Activated B cell treated with CpG ODN at 0.5 μM for 24 hours (primary cell): ENCODE results near the gene PIM2. TPM values are rescaled to one million over a fixed set of nuclear protein-coding genes. Genes with fewer than 3 reads are reported as not detected.
"Not testable (repeated sequence)": the region's sequence is repeated elsewhere in the genome, so short reads cannot be mapped to it uniquely, and the experiment has no call there.

Experiments
- ATAC-seq: fragments of 200-7000 bp; cut with Tn5 transposase; one replicate; pipeline ENCODE4 v1.10.0; 2021; ENCODE audit warnings: low read depth, mild to moderate bottlenecking, moderate library complexity
- CTCF ChIA-PET: fragments of 350-600 bp; sonication (Branson Sonifier 250); formaldehyde crosslinking; loops from one replicate; lab custom pipeline; 2021; ENCODE audit warnings: antibody characterized with exemption; lab: Charles Lee
- POLR2A ChIA-PET: fragments of 350-600 bp; sonication (Branson Sonifier 250); formaldehyde crosslinking; loops from one replicate; lab custom pipeline; 2021; ENCODE audit warnings: antibody characterized with exemption; lab: Charles Lee
- DNase-seq: peaks from one replicate; pipeline ENCODE4 v3.0.0; 2022
- H3K27ac Mint-ChIP-seq: one replicate; pipeline ENCODE4 v1.8.0; 2020; ENCODE audit warnings: mixed read lengths
- H3K27me3 Mint-ChIP-seq: one replicate; pipeline ENCODE4 v1.8.0; 2021; ENCODE audit warnings: mixed read lengths
- H3K36me3 Mint-ChIP-seq: one replicate; pipeline ENCODE4 v1.8.0; 2021; ENCODE audit warnings: low read depth, mixed read lengths
- H3K4me1 Mint-ChIP-seq: one replicate; pipeline ENCODE4 v1.8.0; 2021; ENCODE audit warnings: mixed read lengths
- H3K4me3 Mint-ChIP-seq: one replicate; pipeline ENCODE4 v1.8.0; 2020; ENCODE audit warnings: mild to moderate bottlenecking, mixed read lengths
- H3K9me3 Mint-ChIP-seq: one replicate; pipeline ENCODE4 v1.8.0; 2020; ENCODE audit warnings: mixed read lengths
- intact Hi-C: fragments of 100-400 bp; cut with micrococcal nuclease; formaldehyde crosslinking; loops from one replicate; pipeline ENCODE4 v1.15.1; 2024
- total RNA-seq: library from RNA; stranded (reverse); gene quantifications from 2 replicates; pipeline ENCODE4 v1.2.3, GENCODE V29; 2022
- TF ChIP-seq, protein P1 (sequence below): fragments of 200-600 bp; IDR thresholded peaks from one replicate; pipeline ENCODE4 v1.8.0; 2022; ENCODE audit warnings: antibody characterized with exemption, mild to moderate bottlenecking

Gene PIM2
- total RNA-seq, 1 donor from 2014 or later = 351 TPM

DNA sequence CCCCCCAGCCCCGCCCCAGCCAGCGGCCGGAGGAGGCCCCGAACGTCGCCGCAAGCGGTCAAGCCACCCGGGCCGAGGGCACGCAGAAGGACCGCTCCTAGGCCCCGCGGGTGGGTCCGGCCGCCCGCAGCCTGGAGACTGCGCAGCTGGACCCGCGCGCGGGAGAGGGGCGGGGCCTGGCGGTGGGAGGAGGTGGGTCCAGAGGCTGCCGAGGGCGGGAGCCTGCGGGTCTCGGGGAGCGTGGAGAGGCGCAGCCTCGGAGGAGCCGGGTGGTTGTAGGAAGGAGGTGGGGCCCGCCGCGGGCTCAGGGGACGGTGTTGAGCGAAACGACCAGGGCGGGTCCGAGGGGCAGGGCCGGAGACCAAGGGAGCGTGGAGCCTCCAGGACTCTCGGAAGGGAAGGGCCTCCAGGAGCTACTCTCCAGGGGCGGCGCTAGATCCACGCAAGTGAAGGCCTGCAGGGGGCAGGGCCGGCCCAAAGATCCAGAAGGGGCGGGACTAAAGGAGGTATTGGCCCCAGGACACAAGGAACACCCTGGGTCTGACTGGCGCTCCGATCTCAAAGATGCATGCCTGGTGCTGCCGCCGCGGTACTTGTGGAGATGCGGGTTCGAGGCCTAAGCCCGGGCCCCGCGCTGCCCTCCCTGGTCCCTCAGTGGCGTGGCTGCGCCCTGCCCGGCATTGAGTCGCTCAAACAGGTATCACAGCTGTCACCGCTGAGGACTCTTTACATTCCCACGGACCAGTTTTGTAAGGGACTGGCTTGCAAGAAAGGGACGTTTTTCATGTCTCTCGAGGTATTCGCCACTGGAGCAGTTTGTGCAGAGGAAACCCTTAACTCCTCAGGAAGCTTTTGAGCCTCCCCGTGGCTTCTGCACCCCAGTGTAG lies 27.2 kb downstream of the PIM2 start:
- peak overlapping the region; percentile 82 for H3K4me3 Mint-ChIP-seq
- peak overlapping the region; percentile 65 for H3K27ac Mint-ChIP-seq
- H3K36me3 Mint-ChIP-seq = peaks cover 14% of the 10 kb centered on the region
- no peaks in the 10 kb centered on the region for H3K27me3 Mint-ChIP-seq
- TF ChIP-seq, protein P1, sequence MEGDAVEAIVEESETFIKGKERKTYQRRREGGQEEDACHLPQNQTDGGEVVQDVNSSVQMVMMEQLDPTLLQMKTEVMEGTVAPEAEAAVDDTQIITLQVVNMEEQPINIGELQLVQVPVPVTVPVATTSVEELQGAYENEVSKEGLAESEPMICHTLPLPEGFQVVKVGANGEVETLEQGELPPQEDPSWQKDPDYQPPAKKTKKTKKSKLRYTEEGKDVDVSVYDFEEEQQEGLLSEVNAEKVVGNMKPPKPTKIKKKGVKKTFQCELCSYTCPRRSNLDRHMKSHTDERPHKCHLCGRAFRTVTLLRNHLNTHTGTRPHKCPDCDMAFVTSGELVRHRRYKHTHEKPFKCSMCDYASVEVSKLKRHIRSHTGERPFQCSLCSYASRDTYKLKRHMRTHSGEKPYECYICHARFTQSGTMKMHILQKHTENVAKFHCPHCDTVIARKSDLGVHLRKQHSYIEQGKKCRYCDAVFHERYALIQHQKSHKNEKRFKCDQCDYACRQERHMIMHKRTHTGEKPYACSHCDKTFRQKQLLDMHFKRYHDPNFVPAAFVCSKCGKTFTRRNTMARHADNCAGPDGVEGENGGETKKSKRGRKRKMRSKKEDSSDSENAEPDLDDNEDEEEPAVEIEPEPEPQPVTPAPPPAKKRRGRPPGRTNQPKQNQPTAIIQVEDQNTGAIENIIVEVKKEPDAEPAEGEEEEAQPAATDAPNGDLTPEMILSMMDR = no peak
- ATAC-seq = peak; percentile 88
- H3K4me1 Mint-ChIP-seq = peaks cover 23% of the 10 kb centered on the region
- peak; percentile 67 for DNase-seq
- CTCF ChIA-PET = interaction anchor here (1.0 to 3.0 kb wide), 9 partner anchors 21 to 243 kb away, joined by 3 to 17 read pairs (median 4); no protein-coding TSS in a partner anchor
- POLR2A ChIA-PET = interaction anchor here (0.6 to 2.6 kb wide), 17 partner anchors 20 to 366 kb away, joined by 3 to 51 read pairs (median 4); partner anchors contain the start of genes HDAC6, OTUD5, SLC35A2 and TBC1D25
- H3K9me3 Mint-ChIP-seq = no peaks in the 10 kb centered on the region
- intact Hi-C loops = loop anchor here (1.0 to 5.0 kb wide), 6 partner anchors 25 to 244 kb away; no protein-coding TSS in a partner anchor

DNA sequence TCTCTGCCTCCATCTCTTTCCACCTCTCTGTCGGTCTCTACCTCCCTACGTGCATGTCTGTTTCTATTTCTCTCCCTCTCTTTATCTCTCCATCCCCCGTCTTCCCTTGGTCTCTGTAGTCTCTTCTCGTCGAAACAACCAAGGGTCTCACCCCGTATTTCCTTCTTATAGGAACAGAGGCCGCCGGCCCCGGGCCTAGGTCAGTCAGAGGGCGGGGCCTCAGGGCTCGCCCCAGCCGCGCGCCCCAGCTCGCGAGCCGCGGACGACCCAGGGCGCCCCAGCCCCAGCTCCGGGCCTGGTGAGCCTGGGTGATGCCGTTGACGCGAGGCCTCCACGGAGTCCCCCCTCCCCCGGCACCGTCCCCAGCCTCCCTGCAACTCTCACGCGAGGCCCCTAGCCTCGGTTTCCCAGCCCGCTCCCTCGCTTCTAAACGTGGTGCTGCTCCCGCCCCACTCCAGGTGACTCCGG lies 27.9 kb downstream of the PIM2 start:
- POLR2A ChIA-PET = interaction anchor here (0.8 to 2.6 kb wide), 14 partner anchors 21 to 340 kb away, joined by 3 to 51 read pairs (median 4); partner anchors contain the start of genes HDAC6, OTUD5, SLC35A2 and TFE3
- TF ChIP-seq, protein P1 = no peak
- H3K9me3 Mint-ChIP-seq = no peaks in the 10 kb centered on the region
- CTCF ChIA-PET = interaction anchor here (1.0 to 3.0 kb wide), 9 partner anchors 21 to 243 kb away, joined by 3 to 17 read pairs (median 4); no protein-coding TSS in a partner anchor
- peaks cover 12% of the 10 kb centered on the region for H3K36me3 Mint-ChIP-seq
- H3K4me1 Mint-ChIP-seq = peaks cover 18% of the 10 kb centered on the region
- intact Hi-C loops = loop anchor here (1.0 to 5.0 kb wide), 6 partner anchors 26 to 244 kb away; no protein-coding TSS in a partner anchor
- ATAC-seq = peak; percentile 40
- H3K27ac Mint-ChIP-seq = peak overlapping the region; percentile 57
- peak overlapping the region; percentile 82 for H3K4me3 Mint-ChIP-seq
- no peaks in the 10 kb centered on the region for H3K27me3 Mint-ChIP-seq
- no peak for DNase-seq

GRCh38 chrX:48890296-48890925 lies 28.4 kb downstream of the PIM2 start:
- Mint-ChIP-seq H3K4me1 (peaks cover 16% of the 10 kb centered on the region), H3K9me3 (no peaks in the 10 kb centered on the region), H3K27ac (peak overlapping the region; percentile 57), H3K4me3 (peak overlapping the region; percentile 82), H3K36me3 (peaks cover 10% of the 10 kb centered on the region), H3K27me3 (no peaks in the 10 kb centered on the region)
- ATAC-seq (no peak), DNase-seq (no peak)
- CTCF ChIA-PET = interaction anchor here (1.0 to 3.0 kb wide), 3 partner anchors 50 to 214 kb away, joined by 3 to 17 read pairs (median 9); no protein-coding TSS in a partner anchor
- POLR2A ChIA-PET = interaction anchor here (0.8 to 2.6 kb wide), 8 partner anchors 21 to 214 kb away, joined by 3 to 51 read pairs (median 7); partner anchors contain the start of genes OTUD5, SLC35A2 and TFE3
- intact Hi-C loops = loop anchor here (2.0 to 5.0 kb wide), 3 partner anchors 26 to 243 kb away; no protein-coding TSS in a partner anchor
- TF ChIP-seq, protein P1 = no peak

DNA sequence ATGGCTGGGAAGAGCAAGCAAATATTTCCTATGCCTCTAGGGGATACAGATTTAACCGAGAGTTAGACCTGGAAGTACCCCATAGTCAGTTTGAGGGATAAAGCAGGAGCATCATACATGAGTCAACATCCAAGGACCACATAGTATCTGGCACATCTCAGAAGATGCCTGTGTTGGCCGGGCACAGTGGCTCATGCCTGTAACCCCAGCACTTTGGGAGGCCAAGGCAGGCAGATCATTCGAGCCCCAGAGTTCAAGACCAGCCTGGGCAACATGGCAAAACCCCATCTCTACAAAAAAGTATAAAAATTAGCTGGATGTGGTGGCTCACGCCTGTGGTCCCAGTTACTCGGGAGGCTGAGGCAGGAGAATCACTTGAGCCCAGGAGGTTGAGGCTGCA lies 32.2 kb downstream of the PIM2 start:
- intact Hi-C loops, ATAC-seq, H3K36me3 Mint-ChIP-seq, H3K27ac Mint-ChIP-seq, DNase-seq, H3K27me3 Mint-ChIP-seq, POLR2A ChIA-PET, H3K4me3 Mint-ChIP-seq, H3K4me1 Mint-ChIP-seq, H3K9me3 Mint-ChIP-seq: not testable (repeated sequence)
- CTCF ChIA-PET = interaction anchor here (0.6 to 1.3 kb wide), 2 partner anchors 62 to 235 kb away, joined by 3 to 4 read pairs; no protein-coding TSS in a partner anchor

DNA sequence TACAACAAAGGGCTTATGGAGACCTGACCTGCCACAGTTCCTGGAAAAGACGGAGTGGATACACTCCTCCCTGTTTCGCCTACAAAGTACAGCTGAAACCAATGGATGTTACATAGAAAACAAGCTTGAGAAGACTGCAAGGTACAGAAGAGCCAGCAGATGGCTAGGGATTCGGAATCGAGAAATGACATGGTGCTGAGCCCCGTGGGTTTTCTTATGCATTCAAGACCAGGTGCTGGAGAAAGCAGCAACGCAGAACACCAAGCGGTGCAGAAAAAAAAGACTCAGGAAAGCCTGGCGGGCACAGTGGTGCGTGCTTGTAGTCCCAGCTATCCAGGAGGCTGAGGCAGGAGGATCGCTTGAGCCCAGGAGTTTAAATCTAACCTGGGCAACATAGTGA lies 35.1 kb downstream of the PIM2 start:
- ATAC-seq (no peak), DNase-seq (no peak)
- intact Hi-C loops = no loop called here
- no peaks in the 10 kb centered on the region for H3K27me3 Mint-ChIP-seq
- ChIA-PET CTCF (no interaction called here), POLR2A (no interaction called here)
- no peak overlapping the region for H3K4me3 Mint-ChIP-seq
- no peaks in the 10 kb centered on the region for H3K9me3 Mint-ChIP-seq
- TF ChIP-seq, protein P1 = no peak
- no peaks in the 10 kb centered on the region for H3K36me3 Mint-ChIP-seq
- H3K4me1 Mint-ChIP-seq = no peaks in the 10 kb centered on the region
- no peak overlapping the region for H3K27ac Mint-ChIP-seq

DNA sequence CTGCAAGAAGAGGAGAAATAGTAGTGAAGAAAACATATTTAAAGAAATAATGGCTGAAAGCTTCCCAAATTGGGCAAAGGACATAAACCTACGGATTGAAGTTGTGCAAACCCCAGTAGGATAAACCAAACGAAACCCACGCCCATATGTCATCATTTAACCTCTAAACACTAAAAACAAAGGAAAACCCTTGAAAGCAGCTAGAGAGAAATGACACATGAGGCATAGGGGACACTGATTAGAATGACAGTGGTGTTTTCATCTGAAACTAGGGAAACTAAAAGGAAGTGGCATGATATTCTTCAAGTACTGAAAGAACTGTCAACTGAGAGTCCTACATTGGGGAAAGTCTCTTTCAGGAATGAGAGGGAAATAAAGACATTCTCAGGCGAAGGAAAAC lies 41.9 kb downstream of the PIM2 start:
- H3K4me1 Mint-ChIP-seq, H3K36me3 Mint-ChIP-seq, H3K27me3 Mint-ChIP-seq, H3K27ac Mint-ChIP-seq, ATAC-seq, CTCF ChIA-PET, H3K4me3 Mint-ChIP-seq, intact Hi-C loops, POLR2A ChIA-PET, H3K9me3 Mint-ChIP-seq, DNase-seq: not testable (repeated sequence)

DNA sequence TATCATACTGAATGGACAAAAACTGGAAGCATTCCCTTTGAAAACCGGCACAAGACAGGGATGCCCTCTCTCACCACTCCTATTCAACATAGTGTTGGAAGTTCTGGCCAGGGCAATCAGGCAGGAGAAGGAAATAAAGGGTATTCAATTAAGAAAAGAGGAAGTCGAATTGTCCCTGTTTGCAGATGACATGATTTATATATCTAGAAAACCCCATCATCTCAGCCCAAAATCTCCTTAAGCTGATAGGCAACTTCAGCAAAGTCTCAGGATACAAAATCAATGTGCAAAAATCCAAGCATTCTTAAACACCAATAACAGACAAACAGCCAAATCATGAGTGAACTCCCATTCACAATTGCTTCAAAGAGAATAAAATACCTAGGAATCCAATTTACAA lies 46.8 kb downstream of the PIM2 start:
- POLR2A ChIA-PET, H3K4me1 Mint-ChIP-seq, DNase-seq, H3K4me3 Mint-ChIP-seq, H3K27ac Mint-ChIP-seq, CTCF ChIA-PET, ATAC-seq, intact Hi-C loops, H3K27me3 Mint-ChIP-seq, H3K36me3 Mint-ChIP-seq, H3K9me3 Mint-ChIP-seq: not testable (repeated sequence)
